K562 (cell line): ENCODE results near the gene RDH13. TPM values are rescaled to one million over a fixed set of nuclear protein-coding genes. Genes with fewer than 3 reads are reported as not detected.

ENCODE experiments used
- ARHGAP35 ChIP-seq: fragments of 450-650 bp; IDR thresholded peaks from 2 replicates; pipeline ENCODE4 v1.6.1; 2018; ENCODE audit not compliant: partially characterized antibody
- CBFA2T3 ChIP-seq: fragments of 450-650 bp; IDR thresholded peaks from 2 replicates; pipeline ENCODE4 v1.6.1; 2017
- CCAR2 ChIP-seq: fragments of 200-400 bp; formaldehyde crosslinking; IDR thresholded peaks from 2 replicates; pipeline ENCODE4 v1.6.1; 2017; ENCODE audit warnings: mild to moderate bottlenecking, low read depth, low read length
- FOXJ2 ChIP-seq: fragments of 200-800 bp; sonication (Bioruptor generic); IDR thresholded peaks from 2 replicates; pipeline ENCODE4 v1.6.1; 2016; ENCODE audit warnings: missing genetic modification characterization, missing compliant biosample characterization
- HDGF ChIP-seq: fragments of 450-650 bp; IDR thresholded peaks from 2 replicates; pipeline ENCODE4 v1.6.1; 2016
- ILK ChIP-seq: fragments of 450-650 bp; IDR thresholded peaks from 2 replicates; pipeline ENCODE4 v1.6.1; 2016; ENCODE audit warnings: missing genetic modification characterization, low read depth, mild to moderate bottlenecking, missing compliant biosample characterization, moderate library complexity, borderline replicate concordance
- MCM3 ChIP-seq: fragments of 450-650 bp; IDR thresholded peaks from 2 replicates; pipeline ENCODE4 v1.6.1; 2016
- RAD51 ChIP-seq: fragments of 450-650 bp; IDR thresholded peaks from 2 replicates; pipeline ENCODE4 v1.7.1; 2016; ENCODE audit warnings: low read depth, mild to moderate bottlenecking, borderline replicate concordance
- RB1 ChIP-seq: fragments of 450-650 bp; IDR thresholded peaks from 2 replicates; pipeline ENCODE4 v1.6.1; 2017; ENCODE audit warnings: low read depth, mild to moderate bottlenecking
- SREBF1 ChIP-seq: fragments of 150-350 bp; IDR thresholded peaks from 2 replicates; pipeline ENCODE4 v1.6.1; 2014; ENCODE audit warnings: antibody characterized with exemption, low read depth, low read length, borderline replicate concordance
- SREBF2 ChIP-seq: sonication (generic); formaldehyde crosslinking; IDR thresholded peaks from 2 replicates; pipeline ENCODE4 v1.4.0; 2020; ENCODE audit warnings: mild to moderate bottlenecking, missing genetic modification reagents
- TCFL5 ChIP-seq: fragments of 250-450 bp; sonication (Bioruptor Pico); conservative IDR thresholded peaks from 2 replicates; pipeline ENCODE4 v1.6.1; 2021; ENCODE audit warnings: mild to moderate bottlenecking, moderate library complexity, matching md5 sums
- TSC22D4 ChIP-seq: fragments of 450-650 bp; IDR thresholded peaks from 2 replicates; pipeline ENCODE4 v1.6.1; 2016; ENCODE audit warnings: missing genetic modification characterization, missing biosample characterization, control low read depth
- ZNF766 ChIP-seq: fragments of 200-800 bp; sonication (Bioruptor generic); conservative IDR thresholded peaks from 2 replicates; pipeline ENCODE4 v1.6.1; 2016; ENCODE audit warnings: missing genetic modification characterization, missing compliant biosample characterization
- polyA plus RNA-seq, 8 experiments: library from polyadenylated mRNA; depleted of rRNA in 4 of 8; stranded (reverse) in 5 of 8; unstranded in 3 of 8; fragments of >200 nt; fragmentation: Nextera tagmentation in 2 of 8; fragmentation: Illumina TruSeq in 1 of 8; extraction: Ambion mirVana in 2 of 8; extraction: Trizol in 1 of 8; gene quantifications; 2 replicates each; pipeline versions ENCODE4 v1.2.1 to v1.2.3, GENCODE V29; 2011 to 2014; ENCODE audit warnings: inconsistent platforms in 1 of 8, missing spikeins in 1 of 8
- total RNA-seq, 7 experiments: library from RNA; depleted of rRNA in 6 of 7; stranded (reverse); fragments of >200 nt in 6 of 7; fragmentation: Illumina TruSeq in 2 of 7; extraction: Trizol in 2 of 7; gene quantifications; 2 replicates each; pipeline versions ENCODE4 v1.2.1 to v1.2.3, GENCODE V29; 2011 to 2021; ENCODE audit warnings: low replicate concordance in 1 of 7
- TF ChIP-seq, protein P1 (sequence below): fragments of 450-650 bp; IDR thresholded peaks from 2 replicates; pipeline ENCODE4 v1.7.1; 2018; ENCODE audit warnings: mild to moderate bottlenecking, low read depth; ENCODE audit not compliant: partially characterized antibody
- TF ChIP-seq, protein P2 (sequence below): fragments of 450-650 bp; formaldehyde crosslinking; IDR thresholded peaks from 2 replicates; pipeline ENCODE4 v1.4.0; 2022; ENCODE audit warnings: missing genetic modification characterization
- TF ChIP-seq, protein P3 (sequence below): fragments of 250-450 bp; sonication (Bioruptor Pico); IDR thresholded peaks from 2 replicates; pipeline ENCODE4 v1.4.0; 2020; ENCODE audit warnings: borderline replicate concordance
- TF ChIP-seq, protein P4 (sequence below): fragments of 450-650 bp; IDR thresholded peaks from one replicate; pipeline ENCODE4 v1.6.1; 2018; ENCODE audit warnings: mild to moderate bottlenecking, moderate library complexity; ENCODE audit not compliant: partially characterized antibody
- TF ChIP-seq, protein P5 (sequence below), 2 experiments: fragments of 450-650 bp; conservative IDR thresholded peaks; 2 replicates each; pipeline ENCODE4 v1.6.1; 2017; ENCODE audit warnings: mild to moderate bottlenecking in 2 of 2, moderate library complexity in 2 of 2

The RDH13 gene
- total and polyA plus RNA-seq, 9 of the 15 experiments (the other 6 are each of a cell fraction or from before 2014, with no cell fraction given) = 7.5 to 70.3 (median 39.5) TPM

DNA sequence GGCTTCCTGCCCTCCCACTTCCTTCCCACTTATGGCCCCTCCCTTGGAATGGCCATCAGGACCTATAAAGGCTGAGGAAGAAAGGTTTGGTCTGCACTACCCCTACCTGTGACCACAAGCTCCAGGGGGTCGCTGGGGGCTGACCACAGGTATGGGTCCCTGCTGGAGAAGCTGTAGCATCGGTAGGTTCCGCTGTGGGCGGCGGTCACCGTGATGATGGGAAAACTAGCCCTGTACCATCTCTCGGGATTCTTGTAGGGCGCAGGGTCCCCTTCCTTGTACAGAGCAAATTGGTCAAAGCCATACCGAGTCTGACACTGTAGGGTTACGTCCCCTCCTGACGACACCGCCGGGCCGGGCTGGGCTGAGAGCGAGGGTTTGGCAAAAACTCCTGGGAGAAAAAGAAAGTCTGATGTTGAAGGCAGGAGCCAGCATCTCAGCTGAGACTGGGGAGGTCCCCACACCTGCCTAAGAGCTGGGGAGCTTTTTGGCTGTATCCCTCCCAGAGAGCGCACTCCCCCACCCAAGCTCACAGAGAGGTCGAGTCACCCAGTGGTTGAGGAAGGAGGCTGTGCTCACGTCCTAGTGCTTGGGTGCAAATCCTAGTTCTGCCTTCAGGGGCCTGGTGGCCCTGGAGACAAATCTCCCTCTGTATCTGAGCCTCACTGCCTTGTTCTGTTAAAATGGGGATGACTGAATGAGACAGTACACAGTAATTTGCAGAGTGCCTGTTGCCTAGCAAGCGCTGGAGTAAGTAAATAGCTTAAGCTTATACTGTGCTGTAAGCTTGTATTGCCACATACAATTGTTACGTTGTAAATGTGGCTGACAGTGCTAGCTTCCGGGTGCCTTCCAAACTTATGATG lies 35.2 kb downstream of the RDH13 start (continued):
- TF ChIP-seq SREBF1 (no peak), ILK (tag) (no peak), ZNF766 (CRISPR knock-in tag) (no peak), FOXJ2 (no peak), RAD51 (no peak), CBFA2T3 (no peak), CCAR2 (0 out of 2 replicates have a peak, but pooled peaks have one; percentile 86), ARHGAP35 (no peak), TCFL5 (CRISPR knock-in tag) (no peak), MCM3 (no peak), RB1 (no peak), HDGF (no peak), SREBF2 (CRISPR knock-in tag) (no peak), TSC22D4 (tag) (no peak)
- TF ChIP-seq, protein P1, sequence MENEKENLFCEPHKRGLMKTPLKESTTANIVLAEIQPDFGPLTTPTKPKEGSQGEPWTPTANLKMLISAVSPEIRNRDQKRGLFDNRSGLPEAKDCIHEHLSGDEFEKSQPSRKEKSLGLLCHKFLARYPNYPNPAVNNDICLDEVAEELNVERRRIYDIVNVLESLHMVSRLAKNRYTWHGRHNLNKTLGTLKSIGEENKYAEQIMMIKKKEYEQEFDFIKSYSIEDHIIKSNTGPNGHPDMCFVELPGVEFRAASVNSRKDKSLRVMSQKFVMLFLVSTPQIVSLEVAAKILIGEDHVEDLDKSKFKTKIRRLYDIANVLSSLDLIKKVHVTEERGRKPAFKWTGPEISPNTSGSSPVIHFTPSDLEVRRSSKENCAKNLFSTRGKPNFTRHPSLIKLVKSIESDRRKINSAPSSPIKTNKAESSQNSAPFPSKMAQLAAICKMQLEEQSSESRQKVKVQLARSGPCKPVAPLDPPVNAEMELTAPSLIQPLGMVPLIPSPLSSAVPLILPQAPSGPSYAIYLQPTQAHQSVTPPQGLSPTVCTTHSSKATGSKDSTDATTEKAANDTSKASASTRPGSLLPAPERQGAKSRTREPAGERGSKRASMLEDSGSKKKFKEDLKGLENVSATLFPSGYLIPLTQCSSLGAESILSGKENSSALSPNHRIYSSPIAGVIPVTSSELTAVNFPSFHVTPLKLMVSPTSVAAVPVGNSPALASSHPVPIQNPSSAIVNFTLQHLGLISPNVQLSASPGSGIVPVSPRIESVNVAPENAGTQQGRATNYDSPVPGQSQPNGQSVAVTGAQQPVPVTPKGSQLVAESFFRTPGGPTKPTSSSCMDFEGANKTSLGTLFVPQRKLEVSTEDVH = peak; percentile 13
- TF ChIP-seq, protein P2, sequence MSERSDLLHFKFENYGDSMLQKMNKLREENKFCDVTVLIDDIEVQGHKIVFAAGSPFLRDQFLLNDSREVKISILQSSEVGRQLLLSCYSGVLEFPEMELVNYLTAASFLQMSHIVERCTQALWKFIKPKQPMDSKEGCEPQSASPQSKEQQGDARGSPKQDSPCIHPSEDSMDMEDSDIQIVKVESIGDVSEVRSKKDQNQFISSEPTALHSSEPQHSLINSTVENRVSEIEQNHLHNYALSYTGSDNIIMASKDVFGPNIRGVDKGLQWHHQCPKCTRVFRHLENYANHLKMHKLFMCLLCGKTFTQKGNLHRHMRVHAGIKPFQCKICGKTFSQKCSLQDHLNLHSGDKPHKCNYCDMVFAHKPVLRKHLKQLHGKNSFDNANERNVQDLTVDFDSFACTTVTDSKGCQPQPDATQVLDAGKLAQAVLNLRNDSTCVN (CRISPR knock-in tag) = no peak
- TF ChIP-seq, protein P3, sequence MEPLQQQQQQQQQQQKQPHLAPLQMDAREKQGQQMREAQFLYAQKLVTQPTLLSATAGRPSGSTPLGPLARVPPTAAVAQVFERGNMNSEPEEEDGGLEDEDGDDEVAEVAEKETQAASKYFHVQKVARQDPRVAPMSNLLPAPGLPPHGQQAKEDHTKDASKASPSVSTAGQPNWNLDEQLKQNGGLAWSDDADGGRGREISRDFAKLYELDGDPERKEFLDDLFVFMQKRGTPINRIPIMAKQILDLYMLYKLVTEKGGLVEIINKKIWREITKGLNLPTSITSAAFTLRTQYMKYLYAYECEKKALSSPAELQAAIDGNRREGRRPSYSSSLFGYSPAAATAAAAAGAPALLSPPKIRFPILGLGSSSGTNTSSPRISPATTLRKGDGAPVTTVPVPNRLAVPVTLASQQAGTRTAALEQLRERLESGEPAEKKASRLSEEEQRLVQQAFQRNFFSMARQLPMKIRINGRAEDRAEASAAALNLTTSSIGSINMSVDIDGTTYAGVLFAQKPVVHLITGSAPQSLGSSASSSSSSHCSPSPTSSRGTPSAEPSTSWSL (CRISPR knock-in tag) = no peak
- TF ChIP-seq, protein P4, sequence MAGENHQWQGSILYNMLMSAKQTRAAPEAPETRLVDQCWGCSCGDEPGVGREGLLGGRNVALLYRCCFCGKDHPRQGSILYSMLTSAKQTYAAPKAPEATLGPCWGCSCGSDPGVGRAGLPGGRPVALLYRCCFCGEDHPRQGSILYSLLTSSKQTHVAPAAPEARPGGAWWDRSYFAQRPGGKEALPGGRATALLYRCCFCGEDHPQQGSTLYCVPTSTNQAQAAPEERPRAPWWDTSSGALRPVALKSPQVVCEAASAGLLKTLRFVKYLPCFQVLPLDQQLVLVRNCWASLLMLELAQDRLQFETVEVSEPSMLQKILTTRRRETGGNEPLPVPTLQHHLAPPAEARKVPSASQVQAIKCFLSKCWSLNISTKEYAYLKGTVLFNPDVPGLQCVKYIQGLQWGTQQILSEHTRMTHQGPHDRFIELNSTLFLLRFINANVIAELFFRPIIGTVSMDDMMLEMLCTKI = no peak
- TF ChIP-seq, protein P5, sequence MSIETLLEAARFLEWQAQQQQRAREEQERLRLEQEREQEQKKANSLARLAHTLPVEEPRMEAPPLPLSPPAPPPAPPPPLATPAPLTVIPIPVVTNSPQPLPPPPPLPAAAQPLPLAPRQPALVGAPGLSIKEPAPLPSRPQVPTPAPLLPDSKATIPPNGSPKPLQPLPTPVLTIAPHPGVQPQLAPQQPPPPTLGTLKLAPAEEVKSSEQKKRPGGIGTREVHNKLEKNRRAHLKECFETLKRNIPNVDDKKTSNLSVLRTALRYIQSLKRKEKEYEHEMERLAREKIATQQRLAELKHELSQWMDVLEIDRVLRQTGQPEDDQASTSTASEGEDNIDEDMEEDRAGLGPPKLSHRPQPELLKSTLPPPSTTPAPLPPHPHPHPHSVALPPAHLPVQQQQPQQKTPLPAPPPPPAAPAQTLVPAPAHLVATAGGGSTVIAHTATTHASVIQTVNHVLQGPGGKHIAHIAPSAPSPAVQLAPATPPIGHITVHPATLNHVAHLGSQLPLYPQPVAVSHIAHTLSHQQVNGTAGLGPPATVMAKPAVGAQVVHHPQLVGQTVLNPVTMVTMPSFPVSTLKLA (conservative IDR thresholded peaks at IDR 0.05) = peak in 1 of 2 experiments; percentile 25; a peak in 2 of 4 replicates
